Measurements from ENCODE around the gene NTM. TPM values are rescaled to one million over a fixed set of nuclear protein-coding genes. Genes with fewer than 3 reads are reported as not detected.
A peak's percentile ranks its signal among the peaks of the same experiment; 100 is the strongest.
"Not testable (repeated sequence)": the region's sequence is repeated elsewhere in the genome, so short reads cannot be mapped to it uniquely, and the experiment has no call there.

The NTM gene
- total RNA-seq, 8 experiments from 2014 or later: 0.80 to 169 (median 18.6) TPM

- ATAC-seq (replicated peaks in 6 of 8): no peak
- Histone ChIP-seq H3K27ac (no peak overlapping the region), H3K4me3 (no peak overlapping the region), H3K4me1 (replicated peaks in 1 of 2) (peaks cover 0 to 3% of the 10 kb centered on the region in 2 donors)
- in situ Hi-C loops (cut with MboI; ENCODE audit: low pct_unique_long_range_greater_than_20kb in 2 of 9, low sequenced_read_pairs in 9 of 9, unreplicated experiment in 9 of 9): no loop called here
- WGBS, 10 experiments: 20 to 100% (median 87%) methylated on average over 1 to 3 of the region's 6 CpGs; no CpG with 5 or more reads in 2 of the 10 experiments
Measured at GRCh38 chr11:131411636-131412035, 41.2 kb downstream of the NTM start.

GRCh38 chr11:131412061-131412460 is 41.6 kb downstream of the NTM start:
- H3K4me1 ChIP-seq (replicated peaks in 1 of 2): peaks cover 0 to 3% of the 10 kb centered on the region in 2 donors
- ATAC-seq (replicated peaks in 6 of 8): no peak
- H3K4me3 ChIP-seq: no peak overlapping the region
- H3K27ac ChIP-seq: no peak overlapping the region
- in situ Hi-C loops (cut with MboI; ENCODE audit: low pct_unique_long_range_greater_than_20kb in 2 of 9, low sequenced_read_pairs in 9 of 9, unreplicated experiment in 9 of 9): no loop called here
- 29 to 100% (median 71%) methylated on average over 1 of the region's 1 CpG; no CpG with 5 or more reads in 5 of the 10 experiments for WGBS, 10 experiments

- Histone ChIP-seq H3K27ac (no peak overlapping the region), H3K4me3 (no peak overlapping the region), H3K4me1 (replicated peaks in 1 of 2) (peaks cover 0 to 3% of the 10 kb centered on the region in 2 donors)
- 62 to 100% (median 80%) methylated on average over 1 to 7 of the region's 7 CpGs; no CpG with 5 or more reads in 3 of the 10 experiments for WGBS, 10 experiments
- no peak for ATAC-seq (replicated peaks in 6 of 8)
- in situ Hi-C loops (cut with MboI; ENCODE audit: low pct_unique_long_range_greater_than_20kb in 2 of 9, low sequenced_read_pairs in 9 of 9, unreplicated experiment in 9 of 9): no loop called here
Measured at GRCh38 chr11:131413217-131413616, 42.8 kb downstream of the NTM start.

GRCh38 chr11:131418189-131418588 is 47.8 kb downstream of the NTM start:
- peak in 4 of 8 experiments; percentile 24 to 52 (median 40) for ATAC-seq (replicated peaks in 6 of 8)
- WGBS, 10 experiments: 0 to 80% (median 47%) methylated on average over 1 to 4 of the region's 6 CpGs; no CpG with 5 or more reads in 2 of the 10 experiments
- Histone ChIP-seq H3K4me3 (no peak overlapping the region), H3K27ac (no peak overlapping the region), H3K4me1 (replicated peaks in 1 of 2) (no peaks in the 10 kb centered on the region)
- in situ Hi-C loops (cut with MboI; ENCODE audit: low pct_unique_long_range_greater_than_20kb in 2 of 9, low sequenced_read_pairs in 9 of 9, unreplicated experiment in 9 of 9): no loop called here

GRCh38 chr11:131421066-131421855 is 50.8 kb downstream of the NTM start:
- Histone ChIP-seq H3K27ac (no peak overlapping the region), H3K4me3 (no peak overlapping the region), H3K4me1 (replicated peaks in 1 of 2) (no peaks in the 10 kb centered on the region)
- peak in 3 of 8 experiments; percentile 22 to 36 (median 23) for ATAC-seq (replicated peaks in 6 of 8)
- in situ Hi-C loops (cut with MboI; ENCODE audit: low pct_unique_long_range_greater_than_20kb in 2 of 9, low sequenced_read_pairs in 9 of 9, unreplicated experiment in 9 of 9): no loop called here
- 33 to 97% (median 82%) methylated on average over 3 to 8 of the region's 10 CpGs; no CpG with 5 or more reads in 1 of the 10 experiments for WGBS, 10 experiments

GRCh38 chr11:131422029-131422428 is 51.6 kb downstream of the NTM start:
- H3K4me3 ChIP-seq: no peak overlapping the region
- H3K4me1 ChIP-seq (replicated peaks in 1 of 2): no peaks in the 10 kb centered on the region
- H3K27ac ChIP-seq: no peak overlapping the region
- peak in 3 of 8 experiments; percentile 3 to 23 (median 21) for ATAC-seq (replicated peaks in 6 of 8)
- 33 to 100% (median 80%) methylated on average over 1 to 3 of the region's 3 CpGs; no CpG with 5 or more reads in 1 of the 10 experiments for WGBS, 10 experiments
- in situ Hi-C loops (cut with MboI; ENCODE audit: low pct_unique_long_range_greater_than_20kb in 2 of 9, low sequenced_read_pairs in 9 of 9, unreplicated experiment in 9 of 9): no loop called here

- peak in 3 of 8 experiments; percentile 37 to 60 (median 40) for ATAC-seq (replicated peaks in 6 of 8)
- Histone ChIP-seq H3K4me1 (replicated peaks in 1 of 2) (no peaks in the 10 kb centered on the region), H3K4me3 (no peak overlapping the region), H3K27ac (no peak overlapping the region)
- whole genome bisulfite sequencing, 10 experiments: 0 to 100% (median 74%) methylated on average over 1 to 3 of the region's 4 CpGs; no CpG with 5 or more reads in 1 of the 10 experiments
- in situ Hi-C loops (cut with MboI; ENCODE audit: low pct_unique_long_range_greater_than_20kb in 2 of 9, low sequenced_read_pairs in 9 of 9, unreplicated experiment in 9 of 9): no loop called here
Measured at GRCh38 chr11:131422496-131422895, 52.1 kb downstream of the NTM start.

- H3K4me1 ChIP-seq (replicated peaks in 1 of 2): no peaks in the 10 kb centered on the region
- no peak overlapping the region for H3K4me3 ChIP-seq
- in situ Hi-C loops (cut with MboI; ENCODE audit: low pct_unique_long_range_greater_than_20kb in 2 of 9, low sequenced_read_pairs in 9 of 9, unreplicated experiment in 9 of 9): no loop called here
- 0 to 84% (median 60%) methylated on average over 1 to 4 of the region's 4 CpGs; no CpG with 5 or more reads in 3 of the 10 experiments for WGBS, 10 experiments
- peak in 4 of 8 experiments; percentile 24 to 88 (median 65) for ATAC-seq (replicated peaks in 6 of 8)
- no peak overlapping the region for H3K27ac ChIP-seq
Measured at GRCh38 chr11:131423688-131424087, 53.3 kb downstream of the NTM start.

GRCh38 chr11:131424257-131424876 is 54.0 kb downstream of the NTM start:
- H3K4me3 ChIP-seq; H3K4me1 ChIP-seq (replicated peaks in 1 of 2); in situ Hi-C loops (cut with MboI; ENCODE audit: low pct_unique_long_range_greater_than_20kb in 2 of 9, low sequenced_read_pairs in 9 of 9, unreplicated experiment in 9 of 9); ATAC-seq (replicated peaks in 6 of 8); H3K27ac ChIP-seq: not testable (repeated sequence)
- WGBS, 10 experiments: 13 to 100% (median 87%) methylated on average over 1 to 8 of the region's 8 CpGs

- ATAC-seq (replicated peaks in 6 of 8): no peak
- Histone ChIP-seq H3K27ac (no peak overlapping the region), H3K4me1 (replicated peaks in 1 of 2) (peaks cover under 1 to 4% of the 10 kb centered on the region in 2 donors), H3K4me3 (no peak overlapping the region)
- 31 to 100% (median 81%) methylated on average over 2 to 5 of the region's 5 CpGs; no CpG with 5 or more reads in 2 of the 10 experiments for WGBS, 10 experiments
- in situ Hi-C loops (cut with MboI; ENCODE audit: low pct_unique_long_range_greater_than_20kb in 2 of 9, low sequenced_read_pairs in 9 of 9, unreplicated experiment in 9 of 9): no loop called here
Measured at GRCh38 chr11:131425285-131425684, 54.9 kb downstream of the NTM start.

GRCh38 chr11:131428853-131429252 is 58.4 kb downstream of the NTM start:
- Histone ChIP-seq H3K4me3 (no peak overlapping the region), H3K27ac (no peak overlapping the region), H3K4me1 (replicated peaks in 1 of 2) (peaks cover 8 to 14% of the 10 kb centered on the region in 2 donors)
- in situ Hi-C loops (cut with MboI; ENCODE audit: low pct_unique_long_range_greater_than_20kb in 2 of 9, low sequenced_read_pairs in 9 of 9, unreplicated experiment in 9 of 9): no loop called here
- ATAC-seq (replicated peaks in 6 of 8): no peak
- 11 to 100% (median 90%) methylated on average over 1 to 5 of the region's 5 CpGs; no CpG with 5 or more reads in 1 of the 10 experiments for WGBS, 10 experiments

GRCh38 chr11:131430473-131431208 is 60.2 kb downstream of the NTM start:
- peak overlapping the region; percentile 29 to 62 for H3K27ac ChIP-seq
- peaks cover 8 to 14% of the 10 kb centered on the region in 2 donors for H3K4me1 ChIP-seq (replicated peaks in 1 of 2)
- in situ Hi-C loops (cut with MboI; ENCODE audit: low pct_unique_long_range_greater_than_20kb in 2 of 9, low sequenced_read_pairs in 9 of 9, unreplicated experiment in 9 of 9): no loop called here
- 0 to 80% (median 53%) methylated on average over 1 to 9 of the region's 11 CpGs; no CpG with 5 or more reads in 2 of the 10 experiments for WGBS, 10 experiments
- ATAC-seq (replicated peaks in 6 of 8): peak in 5 of 8 experiments; percentile 88 to 98 (median 96)
- H3K4me3 ChIP-seq: no peak overlapping the region
